ENCODE measurements around the gene DNAJB4. TPM values are rescaled to one million over a fixed set of nuclear protein-coding genes. Genes with fewer than 3 reads are reported as not detected.

Gene DNAJB4
- total and polyA plus RNA-seq, 2 of the 8 experiments (the other 6 are each of a cell fraction or from before 2014, with no cell fraction given) = 6.6 to 21.8 TPM

- Histone ChIP-seq H3K14ac (ENCODE audit: insufficient read length) (peak within 1 kb of the TSS; percentile 57), H3K4me2 (ENCODE audit: insufficient read depth in 1 of 2, low read depth in 2 of 2, low read length in 2 of 2) (peak within 1 kb of the TSS; percentile 73 to 78), H3K4ac (replicated peaks; ENCODE audit: insufficient read length, low read depth, low read length) (peak within 1 kb of the TSS; percentile 97), H3K9ac (replicated peaks in 1 of 4; ENCODE audit: extremely low read depth in 1 of 4, low read depth in 3 of 4, low read length in 3 of 4) (peak within 1 kb of the TSS; percentile 100), H2BK5ac (ENCODE audit: low read depth, low read length) (peak within 1 kb of the TSS; percentile 99), H2BK15ac (ENCODE audit: low read length) (peak within 1 kb of the TSS; percentile 93; the same call in 1 of the 2 replicates), H3K27ac (ENCODE audit: low read depth, low read length) (peak within 1 kb of the TSS; percentile 98), H3K4me1 (replicated peaks in 1 of 4; ENCODE audit: control insufficient read depth in 3 of 4, insufficient read depth in 4 of 4, low read length in 3 of 4) (peaks cover 0 to 12% (median 7%) of the 10 kb centered on the region in 4 experiments; a peak in 3 of 7 replicates), H3K23ac (ENCODE audit: insufficient read length) (no peak within 1 kb of the TSS), H2BK120ac (replicated peaks; ENCODE audit: low read depth, low read length) (peak within 1 kb of the TSS; percentile 17), H3K56ac (replicated peaks; ENCODE audit: insufficient read length, low read depth, low read length) (peak within 1 kb of the TSS; percentile 82), H2AK5ac (ENCODE audit: low read depth, low read length) (peak within 1 kb of the TSS; percentile 91; the same call in 1 of the 2 replicates), H3K23me2 (ENCODE audit: low read depth, low read length) (peaks cover 7% of the 10 kb centered on the region; the same call in 1 of the 2 replicates), H2BK20ac (ENCODE audit: low read length) (no peak within 1 kb of the TSS), H3K36me3 (ENCODE audit: control insufficient read depth in 2 of 4, insufficient read depth in 4 of 4, low read length in 3 of 4) (peaks cover 0 to 30% (median 0%) of the 10 kb centered on the region in 4 experiments; a peak in 2 of 8 replicates), H3K79me1 (ENCODE audit: low read depth, low read length) (no peaks in the 10 kb centered on the region; the same call in 1 of the 2 replicates), H2AFZ (ENCODE audit: low read length) (peak within 1 kb of the TSS; percentile 85; the same call in 1 of the 2 replicates), H3K18ac (ENCODE audit: extremely low read depth, low read length) (peak within 1 kb of the TSS; percentile 99), H4K8ac (ENCODE audit: extremely low read depth, insufficient read depth, low read length) (peak within 1 kb of the TSS; percentile 99), H4K5ac (ENCODE audit: insufficient read length, low read depth, low read length) (peak within 1 kb of the TSS; percentile 95), H4K91ac (replicated peaks; ENCODE audit: insufficient read length, low read length) (peak within 1 kb of the TSS; percentile 71), H3K27me3 (replicated peaks in 1 of 4; ENCODE audit: control insufficient read depth in 3 of 4, extremely low read depth in 1 of 4, insufficient read depth in 3 of 4, low read length in 3 of 4) (no peaks in the 10 kb centered on the region), H4K20me1 (replicated peaks in 1 of 2; ENCODE audit: control insufficient read depth in 1 of 2, insufficient read depth in 2 of 2, low read length in 2 of 2) (peaks cover 13 to 22% of the 10 kb centered on the region in 2 experiments), H3K4me3 (ENCODE audit: extremely low read depth in 1 of 4, insufficient read depth in 2 of 4, low read depth in 3 of 4, low read length in 4 of 4) (peak within 1 kb of the TSS; percentile 95 to 100 (median 99)), H2BK12ac (ENCODE audit: low read depth, low read length) (peak within 1 kb of the TSS; percentile 98), H3K9me3 (ENCODE audit: insufficient read depth in 2 of 2, low read depth in 1 of 2, low read length in 1 of 2) (no peaks in the 10 kb centered on the region), H3K79me2 (ENCODE audit: control insufficient read depth in 1 of 2, insufficient read depth in 2 of 2, low read length in 2 of 2) (peaks cover 37 to 89% of the 10 kb centered on the region in 2 experiments)
- FAIRE-seq (peak; percentile 84), DNase-seq (ENCODE audit: low read depth in 1 of 2, low spot score in 2 of 2) (peak; percentile 92 to 97)
- POLR2A ChIA-PET (ENCODE audit: partially characterized antibody) = interaction anchor here (0.6 to 9.3 kb wide), 41 partner anchors 8 to 344 kb away, joined by 3 to 180 read pairs (median 4); partner anchors contain the start of genes DNAJB4, GIPC2, MIGA1 and NEXN
- CTCF ChIA-PET (ENCODE audit: partially characterized antibody) = interaction anchor here (0.6 to 3.5 kb wide), 4 partner anchors 15 to 695 kb away, joined by 3 to 20 read pairs (median 4); no protein-coding TSS in a partner anchor
- WGBS, 2 experiments (ENCODE audit: extremely low coverage in 1 of 2, insufficient coverage in 1 of 2, insufficient read length in 1 of 2, insufficient replicate concordance in 2 of 2, low coverage in 1 of 2, low lambda C conversion rate in 2 of 2, missing lambda C conversion rate in 1 of 2) = 1% methylated on average over 54 of the region's 57 CpGs; no CpG with 5 or more reads in 1 of the 2 experiments
- peak; percentile 86 to 98; a peak in 2 of 3 replicates for TF ChIP-seq POLR2A (IDR thresholded peaks at IDR 0.05; ENCODE audit: control extremely low read depth in 1 of 2, low read depth in 2 of 2, low read length in 2 of 2)
- peak; percentile 14; the same call in 1 of the 2 replicates for TF ChIP-seq GTF2F1 (IDR thresholded peaks at IDR 0.05; ENCODE audit: borderline replicate concordance, low read depth, low read length)
- peak; percentile 97 for TF ChIP-seq YY1 (IDR thresholded peaks at IDR 0.05; ENCODE audit: low read depth, low read length)
- TF ChIP-seq SP4 (IDR thresholded peaks at IDR 0.05; ENCODE audit: low read length) = peak; percentile 36; the same call in 1 of the 2 replicates
- TF ChIP-seq BRCA1 (IDR thresholded peaks at IDR 0.05; ENCODE audit: low read depth, low read length) = peak; percentile 85
- TF ChIP-seq KDM5A (IDR thresholded peaks at IDR 0.05; ENCODE audit: low read length) = no peak
- TF ChIP-seq POU5F1 (IDR thresholded peaks at IDR 0.05; ENCODE audit: low read depth, low read length) = no peak
- no peak for TF ChIP-seq RXRA (IDR thresholded peaks at IDR 0.05; ENCODE audit: insufficient read depth, low read depth, low read length)
- no peak for TF ChIP-seq EZH2 (IDR thresholded peaks at IDR 0.05; ENCODE audit: low read depth, low read length, severe bottlenecking)
- TF ChIP-seq JUND (IDR thresholded peaks at IDR 0.05; ENCODE audit: low read length) = 0 out of 2 replicates have a peak, but pooled peaks have one; percentile 15
- TF ChIP-seq CREB1 (IDR thresholded peaks at IDR 0.05) = peak; percentile 75
Observed at GRCh38 chr1:77978969-77979876, 25.5 kb upstream of the DNAJB4 start, which contains the start of gene FUBP1. TSS of gene FUBP1 (minus strand) at chr1:77979072. CDS start at chr1:77979004, 68 bp downstream.
